Measurements from ENCODE around the gene HOXA3.

Gene HOXA3

DNA sequence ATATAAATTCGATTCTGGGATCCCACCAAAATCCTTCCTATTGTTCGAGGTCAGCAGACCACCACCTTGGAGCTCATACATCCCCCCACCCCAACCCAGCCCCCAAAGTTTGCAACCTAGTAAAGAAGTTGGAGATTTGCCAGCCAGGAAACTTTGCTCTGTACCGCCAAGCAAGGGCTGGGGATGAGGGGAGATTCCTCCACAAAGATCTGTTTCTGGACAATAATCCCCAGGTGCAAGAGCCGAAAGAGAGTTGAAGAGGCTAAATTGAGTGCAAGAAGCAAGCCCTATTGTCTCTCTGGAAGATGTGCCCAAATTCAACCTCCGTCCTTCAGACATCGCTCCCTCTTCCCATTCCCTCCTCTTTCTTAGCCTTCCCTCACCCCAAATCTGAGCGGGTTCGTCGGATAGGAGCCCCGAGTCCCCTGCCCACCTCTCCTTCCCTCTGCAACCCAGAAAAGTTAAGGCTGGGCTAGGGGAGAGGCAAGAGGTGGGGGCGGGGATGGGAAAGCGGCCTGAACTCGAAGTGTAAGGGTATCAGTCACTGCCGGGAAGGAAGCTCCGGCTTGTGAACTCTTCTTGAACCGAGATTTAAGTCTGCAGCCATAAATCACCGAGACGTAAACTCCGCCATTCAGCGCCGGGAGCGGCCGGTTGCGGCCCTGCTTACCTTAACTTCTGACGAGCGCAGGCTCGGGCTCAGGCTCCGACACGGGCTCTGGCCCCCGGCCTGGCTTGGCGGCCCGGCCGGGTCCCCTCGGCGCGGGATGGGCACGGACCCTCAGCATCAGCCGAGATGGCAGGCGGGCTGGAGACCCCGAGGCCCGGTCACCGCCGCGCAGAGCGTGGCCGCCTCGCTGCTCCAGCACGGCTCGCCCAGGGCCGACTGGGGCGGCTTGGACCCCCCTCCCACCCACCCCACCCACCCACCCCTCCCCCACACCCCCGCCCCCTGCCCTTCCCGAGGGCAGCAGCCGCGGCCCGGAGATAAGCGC, 39.1 kb downstream of the HOXA3 start:
- Histone ChIP-seq H3K27ac (ENCODE audit: insufficient read depth in 1 of 2, low read depth in 1 of 2, low read length in 2 of 2, poor library complexity in 1 of 2, severe bottlenecking in 2 of 2) (no peak overlapping the region), H3K4me3 (ENCODE audit: control insufficient read depth in 1 of 7, extremely low read depth in 1 of 7, insufficient read depth in 4 of 7, low read depth in 2 of 7, low read length in 6 of 7) (no peak overlapping the region), H3K36me3 (ENCODE audit: control insufficient read depth in 4 of 4, insufficient read depth in 4 of 4, low read length in 3 of 4) (peaks cover 7 to 76% (median 63%) of the 10 kb centered on the region in 4 experiments), H3K9me3 (ENCODE audit: control extremely low read depth in 1 of 5, control insufficient read depth in 4 of 5, insufficient read depth in 2 of 5, low read depth in 1 of 5, low read length in 4 of 5) (no peaks in the 10 kb centered on the region), H3K4me1 (ENCODE audit: control extremely low read depth in 1 of 4, control insufficient read depth in 4 of 4, insufficient read depth in 4 of 4, low read length in 3 of 4) (no peaks in the 10 kb centered on the region), H3K27me3 (replicated peaks in 2 of 5; ENCODE audit: control insufficient read depth in 4 of 5, insufficient read depth in 5 of 5, low read length in 4 of 5) (no peaks in the 10 kb centered on the region)
- CTCF ChIA-PET, result no interaction called here
- DNase-seq, result no peak
- 92% methylated on average over 30 of the region's 57 CpGs for WGBS (ENCODE audit: insufficient coverage)
- POLR2A ChIA-PET, result interaction anchor here (0.7 kb wide), 1 partner anchor 31 kb away, joined by 3 read pairs; no protein-coding TSS in a partner anchor

- Histone ChIP-seq H3K36me3 (ENCODE audit: control insufficient read depth in 4 of 4, insufficient read depth in 4 of 4, low read length in 3 of 4) (peaks cover 9 to 76% (median 61%) of the 10 kb centered on the region in 4 experiments), H3K27me3 (replicated peaks in 2 of 5; ENCODE audit: control insufficient read depth in 4 of 5, insufficient read depth in 5 of 5, low read length in 4 of 5) (no peaks in the 10 kb centered on the region), H3K27ac (ENCODE audit: insufficient read depth in 1 of 2, low read depth in 1 of 2, low read length in 2 of 2, poor library complexity in 1 of 2, severe bottlenecking in 2 of 2) (no peak overlapping the region), H3K9me3 (ENCODE audit: control extremely low read depth in 1 of 5, control insufficient read depth in 4 of 5, insufficient read depth in 2 of 5, low read depth in 1 of 5, low read length in 4 of 5) (no peaks in the 10 kb centered on the region), H3K4me3 (ENCODE audit: control insufficient read depth in 1 of 7, extremely low read depth in 1 of 7, insufficient read depth in 4 of 7, low read depth in 2 of 7, low read length in 6 of 7) (no peak overlapping the region), H3K4me1 (ENCODE audit: control extremely low read depth in 1 of 4, control insufficient read depth in 4 of 4, insufficient read depth in 4 of 4, low read length in 3 of 4) (no peaks in the 10 kb centered on the region)
- ChIA-PET CTCF (no interaction called here), POLR2A (interaction anchor here (0.7 kb wide), 1 partner anchor 32 kb away, joined by 3 read pairs; no protein-coding TSS in a partner anchor)
- WGBS (ENCODE audit: insufficient coverage), result 88% methylated on average over 1 of the region's 4 CpGs
- DNase-seq, result no peak
These were observed 40.0 kb downstream of the HOXA3 start for GRCh38 chr7:27112361-27112760.

GRCh38 chr7:27111751-27112277, 40.6 kb downstream of the HOXA3 start:
- no peak overlapping the region for H3K4me3 ChIP-seq (ENCODE audit: control insufficient read depth in 1 of 7, extremely low read depth in 1 of 7, insufficient read depth in 4 of 7, low read depth in 2 of 7, low read length in 6 of 7)
- ChIA-PET CTCF (no interaction called here), POLR2A (no interaction called here)
- H3K36me3 ChIP-seq (ENCODE audit: control insufficient read depth in 4 of 4, insufficient read depth in 4 of 4, low read length in 3 of 4), result peaks cover 9 to 71% (median 57%) of the 10 kb centered on the region in 4 experiments
- no peaks in the 10 kb centered on the region for H3K27me3 ChIP-seq (replicated peaks in 2 of 5; ENCODE audit: control insufficient read depth in 4 of 5, insufficient read depth in 5 of 5, low read length in 4 of 5)
- no CpG with 5 or more reads among the region's 4 CpGs for WGBS (ENCODE audit: insufficient coverage)
- H3K4me1 ChIP-seq (ENCODE audit: control extremely low read depth in 1 of 4, control insufficient read depth in 4 of 4, insufficient read depth in 4 of 4, low read length in 3 of 4), result no peaks in the 10 kb centered on the region
- H3K27ac ChIP-seq (ENCODE audit: insufficient read depth in 1 of 2, low read depth in 1 of 2, low read length in 2 of 2, poor library complexity in 1 of 2, severe bottlenecking in 2 of 2), result no peak overlapping the region
- no peak for DNase-seq
- no peaks in the 10 kb centered on the region for H3K9me3 ChIP-seq (ENCODE audit: control extremely low read depth in 1 of 5, control insufficient read depth in 4 of 5, insufficient read depth in 2 of 5, low read depth in 1 of 5, low read length in 4 of 5)

GRCh38 chr7:27111042-27111750, 41.2 kb downstream of the HOXA3 start:
- DNase-seq, result no peak
- peaks cover 9 to 72% (median 56%) of the 10 kb centered on the region in 4 experiments for H3K36me3 ChIP-seq (ENCODE audit: control insufficient read depth in 4 of 4, insufficient read depth in 4 of 4, low read length in 3 of 4)
- POLR2A ChIA-PET, result interaction anchor here (0.6 kb wide), 1 partner anchor 30 kb away, joined by 3 read pairs; no protein-coding TSS in a partner anchor
- H3K27me3 ChIP-seq (replicated peaks in 2 of 5; ENCODE audit: control insufficient read depth in 4 of 5, insufficient read depth in 5 of 5, low read length in 4 of 5), result peaks cover 0 to under 1% (median 0%) of the 10 kb centered on the region in 5 experiments
- no peak overlapping the region for H3K27ac ChIP-seq (ENCODE audit: insufficient read depth in 1 of 2, low read depth in 1 of 2, low read length in 2 of 2, poor library complexity in 1 of 2, severe bottlenecking in 2 of 2)
- H3K9me3 ChIP-seq (ENCODE audit: control extremely low read depth in 1 of 5, control insufficient read depth in 4 of 5, insufficient read depth in 2 of 5, low read depth in 1 of 5, low read length in 4 of 5), result no peaks in the 10 kb centered on the region
- WGBS (ENCODE audit: insufficient coverage), result 97% methylated on average over 3 of the region's 6 CpGs
- no peaks in the 10 kb centered on the region for H3K4me1 ChIP-seq (ENCODE audit: control extremely low read depth in 1 of 4, control insufficient read depth in 4 of 4, insufficient read depth in 4 of 4, low read length in 3 of 4)
- H3K4me3 ChIP-seq (ENCODE audit: control insufficient read depth in 1 of 7, extremely low read depth in 1 of 7, insufficient read depth in 4 of 7, low read depth in 2 of 7, low read length in 6 of 7), result no peak overlapping the region
- CTCF ChIA-PET, result interaction anchor here (1.8 kb wide), 1 partner anchor 256 kb away, joined by 3 read pairs; no protein-coding TSS in a partner anchor

DNA sequence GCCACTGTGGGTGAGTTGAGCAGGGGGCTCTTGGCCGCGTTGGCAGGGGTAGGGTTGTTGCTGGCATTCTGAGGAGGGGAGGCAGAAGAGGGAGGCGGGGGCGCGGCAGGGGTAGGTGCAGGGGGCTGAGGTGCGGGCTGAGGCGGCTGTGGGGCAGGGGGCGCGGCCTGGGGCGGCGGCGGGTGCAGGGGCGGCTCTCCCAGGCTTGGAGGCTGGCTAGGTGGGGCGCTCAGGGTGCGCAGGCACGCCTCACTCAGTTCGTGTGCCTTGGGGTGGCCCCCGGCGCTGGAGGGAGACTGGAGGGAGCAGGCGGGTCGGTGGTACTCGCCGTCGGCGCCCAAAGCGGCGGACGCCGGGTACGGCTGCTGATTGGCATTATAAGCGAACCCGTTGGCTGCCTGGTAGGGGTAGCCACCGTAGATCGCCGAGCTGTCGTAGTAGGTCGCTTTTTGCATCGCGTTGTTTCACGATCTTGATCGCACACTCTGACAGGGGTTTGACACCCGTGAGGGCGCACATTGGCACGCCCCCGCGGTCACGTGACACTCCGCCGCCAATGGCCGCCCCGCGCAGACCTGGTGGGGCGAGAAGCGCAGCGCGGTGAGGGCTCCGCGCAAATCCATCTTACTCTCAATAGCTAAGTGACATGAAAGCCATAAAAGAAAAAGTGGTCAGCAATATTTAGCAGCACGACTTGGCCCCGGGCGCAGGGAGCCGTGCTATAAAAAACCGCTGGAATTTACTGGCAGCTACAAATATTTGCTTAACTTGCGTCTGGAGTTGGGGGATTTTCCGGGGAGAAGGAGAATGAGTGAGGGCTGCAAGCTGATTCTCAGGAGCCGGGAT, 42.0 kb downstream of the HOXA3 start:
- H3K4me1 ChIP-seq (ENCODE audit: control extremely low read depth in 1 of 4, control insufficient read depth in 4 of 4, insufficient read depth in 4 of 4, low read length in 3 of 4), result no peaks in the 10 kb centered on the region

DNA sequence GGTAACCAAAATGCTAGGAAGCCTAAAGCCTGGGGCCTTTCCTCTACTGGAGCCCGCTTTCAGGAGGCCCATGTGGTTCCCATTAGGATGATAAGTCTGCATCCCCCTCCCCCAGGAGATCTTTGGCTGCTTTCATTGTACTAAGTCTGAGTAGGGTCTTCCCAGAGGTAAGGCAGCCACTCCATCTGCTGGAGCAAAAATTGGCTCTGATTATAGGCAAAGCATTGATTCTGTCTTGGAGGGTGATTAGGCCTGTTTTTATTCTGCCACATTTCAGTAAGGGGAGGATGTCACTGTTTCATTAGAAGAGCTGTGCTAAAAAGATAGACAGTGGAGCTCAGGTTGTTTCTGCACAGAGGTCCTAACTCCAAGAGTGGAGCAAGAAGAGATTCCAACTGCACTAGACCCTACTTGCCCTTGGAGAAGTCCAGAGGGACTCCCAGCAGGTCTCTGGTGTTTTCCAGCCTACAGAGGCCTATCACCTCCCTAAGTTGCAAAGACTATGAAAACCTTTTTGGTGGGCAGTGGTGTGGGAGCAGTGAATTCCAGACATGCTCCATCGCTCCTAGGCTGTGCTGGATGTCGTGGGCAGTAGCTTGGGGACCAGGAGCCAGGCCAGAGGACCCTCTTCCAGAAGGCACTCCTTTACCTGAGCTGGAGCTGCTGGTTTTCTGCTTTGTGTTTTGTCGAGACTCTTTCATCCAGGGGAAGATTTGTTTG, 42.8 kb downstream of the HOXA3 start:
- no peak for DNase-seq
- WGBS (ENCODE audit: insufficient coverage), result 100% methylated on average over 4 of the region's 4 CpGs
- Histone ChIP-seq H3K27ac (ENCODE audit: insufficient read depth in 1 of 2, low read depth in 1 of 2, low read length in 2 of 2, poor library complexity in 1 of 2, severe bottlenecking in 2 of 2) (no peak overlapping the region), H3K4me3 (ENCODE audit: control insufficient read depth in 1 of 7, extremely low read depth in 1 of 7, insufficient read depth in 4 of 7, low read depth in 2 of 7, low read length in 6 of 7) (no peak overlapping the region), H3K36me3 (ENCODE audit: control insufficient read depth in 4 of 4, insufficient read depth in 4 of 4, low read length in 3 of 4) (peaks cover 5 to 65% (median 45%) of the 10 kb centered on the region in 4 experiments), H3K9me3 (ENCODE audit: control extremely low read depth in 1 of 5, control insufficient read depth in 4 of 5, insufficient read depth in 2 of 5, low read depth in 1 of 5, low read length in 4 of 5) (no peaks in the 10 kb centered on the region), H3K4me1 (ENCODE audit: control extremely low read depth in 1 of 4, control insufficient read depth in 4 of 4, insufficient read depth in 4 of 4, low read length in 3 of 4) (no peaks in the 10 kb centered on the region), H3K27me3 (replicated peaks in 2 of 5; ENCODE audit: control insufficient read depth in 4 of 5, insufficient read depth in 5 of 5, low read length in 4 of 5) (peaks cover 0 to 13% (median 1%) of the 10 kb centered on the region in 5 experiments)
- ChIA-PET POLR2A (no interaction called here), CTCF (interaction anchor here (1.8 kb wide), 1 partner anchor 255 kb away, joined by 3 read pairs; no protein-coding TSS in a partner anchor)

More for the DNA sequence above, 42.0 kb downstream of the HOXA3 start:
- Histone ChIP-seq H3K4me3 (ENCODE audit: control insufficient read depth in 1 of 7, extremely low read depth in 1 of 7, insufficient read depth in 4 of 7, low read depth in 2 of 7, low read length in 6 of 7) (no peak overlapping the region), H3K9me3 (ENCODE audit: control extremely low read depth in 1 of 5, control insufficient read depth in 4 of 5, insufficient read depth in 2 of 5, low read depth in 1 of 5, low read length in 4 of 5) (no peaks in the 10 kb centered on the region), H3K36me3 (ENCODE audit: control insufficient read depth in 4 of 4, insufficient read depth in 4 of 4, low read length in 3 of 4) (peaks cover 9 to 68% (median 50%) of the 10 kb centered on the region in 4 experiments), H3K27me3 (replicated peaks in 2 of 5; ENCODE audit: control insufficient read depth in 4 of 5, insufficient read depth in 5 of 5, low read length in 4 of 5) (peaks cover 0 to 5% (median 0%) of the 10 kb centered on the region in 5 experiments), H3K27ac (ENCODE audit: insufficient read depth in 1 of 2, low read depth in 1 of 2, low read length in 2 of 2, poor library complexity in 1 of 2, severe bottlenecking in 2 of 2) (no peak overlapping the region)
- 96% methylated on average over 62 of the region's 66 CpGs for WGBS (ENCODE audit: insufficient coverage)
- CTCF ChIA-PET, result interaction anchor here (1.8 kb wide), 1 partner anchor 256 kb away, joined by 3 read pairs; no protein-coding TSS in a partner anchor
- POLR2A ChIA-PET, result interaction anchor here (0.6 kb wide), 1 partner anchor 31 kb away, joined by 3 read pairs; no protein-coding TSS in a partner anchor
- no peak for DNase-seq

All from common myeloid progenitor, CD34-positive (primary cell).